Measurements from ENCODE around the gene SLC9A3. TPM values are rescaled to one million over a fixed set of nuclear protein-coding genes. Genes with fewer than 3 reads are reported as not detected.

The SLC9A3 gene
- total and polyA plus RNA-seq, 2 donors, result 2.1 to 2.8 TPM

GRCh38 chr5:547086-547924 is 23.1 kb upstream of the SLC9A3 start:
- WGBS, result 78% methylated on average over 22 of the region's 22 CpGs
- Histone ChIP-seq H3K27ac (ENCODE audit: low read depth) (no peak overlapping the region), H3K4me3 (ENCODE audit: low read depth, low read length) (no peak overlapping the region), H3K4me1 (ENCODE audit: insufficient read depth) (no peaks in the 10 kb centered on the region), H3K36me3 (ENCODE audit: insufficient read depth) (no peaks in the 10 kb centered on the region)
- DNase-seq (ENCODE audit: extremely low spot score), result no peak

- Histone ChIP-seq H3K27ac (ENCODE audit: low read depth) (no peak overlapping the region), H3K36me3 (ENCODE audit: insufficient read depth) (no peaks in the 10 kb centered on the region), H3K4me3 (ENCODE audit: low read depth, low read length) (no peak overlapping the region), H3K4me1 (ENCODE audit: insufficient read depth) (no peaks in the 10 kb centered on the region)
- DNase-seq (ENCODE audit: extremely low spot score), result no peak
- 81% methylated on average over 14 of the region's 14 CpGs for WGBS
Measured at GRCh38 chr5:546376-546908, 22.2 kb upstream of the SLC9A3 start.

- no peak for DNase-seq (ENCODE audit: extremely low spot score)
Measured at GRCh38 chr5:545641-546375, 21.6 kb upstream of the SLC9A3 start.

GRCh38 chr5:544675-545355 is 20.6 kb upstream of the SLC9A3 start:
- WGBS, result 92% methylated on average over 9 of the region's 9 CpGs
- Histone ChIP-seq H3K4me1 (ENCODE audit: insufficient read depth) (no peaks in the 10 kb centered on the region), H3K27ac (ENCODE audit: low read depth) (no peak overlapping the region), H3K4me3 (ENCODE audit: low read depth, low read length) (no peak overlapping the region), H3K36me3 (ENCODE audit: insufficient read depth) (no peaks in the 10 kb centered on the region)
- DNase-seq (ENCODE audit: extremely low spot score), result no peak

More at GRCh38 chr5:545641-546375, 21.6 kb upstream of the SLC9A3 start:
- Histone ChIP-seq H3K4me1 (ENCODE audit: insufficient read depth) (no peaks in the 10 kb centered on the region), H3K4me3 (ENCODE audit: low read depth, low read length) (no peak overlapping the region), H3K27ac (ENCODE audit: low read depth) (no peak overlapping the region), H3K36me3 (ENCODE audit: insufficient read depth) (no peaks in the 10 kb centered on the region)
- 91% methylated on average over 12 of the region's 12 CpGs for WGBS

- no peak for DNase-seq (ENCODE audit: extremely low spot score)
- Histone ChIP-seq H3K36me3 (ENCODE audit: insufficient read depth) (no peaks in the 10 kb centered on the region), H3K4me3 (ENCODE audit: low read depth, low read length) (no peak overlapping the region), H3K4me1 (ENCODE audit: insufficient read depth) (no peaks in the 10 kb centered on the region), H3K27ac (ENCODE audit: low read depth) (no peak overlapping the region)
- WGBS, result 63% methylated on average over 30 of the region's 30 CpGs
Measured at GRCh38 chr5:543755-544674, 19.8 kb upstream of the SLC9A3 start.

GRCh38 chr5:543351-543750 is 19.1 kb upstream of the SLC9A3 start:
- Histone ChIP-seq H3K27ac (ENCODE audit: low read depth) (no peak overlapping the region), H3K4me1 (ENCODE audit: insufficient read depth) (no peaks in the 10 kb centered on the region), H3K36me3 (ENCODE audit: insufficient read depth) (no peaks in the 10 kb centered on the region), H3K4me3 (ENCODE audit: low read depth, low read length) (no peak overlapping the region)
- WGBS, result 89% methylated on average over 5 of the region's 5 CpGs
- no peak for DNase-seq (ENCODE audit: extremely low spot score)

- H3K4me1 ChIP-seq (ENCODE audit: insufficient read depth), result no peaks in the 10 kb centered on the region
- no peak overlapping the region for H3K4me3 ChIP-seq (ENCODE audit: low read depth, low read length)
- H3K36me3 ChIP-seq (ENCODE audit: insufficient read depth), result no peaks in the 10 kb centered on the region
- H3K27ac ChIP-seq (ENCODE audit: low read depth), result no peak overlapping the region
- WGBS, result 86% methylated on average over 32 of the region's 32 CpGs
- DNase-seq (ENCODE audit: extremely low spot score), result no peak
Measured at GRCh38 chr5:542319-543311, 18.4 kb upstream of the SLC9A3 start.

- Histone ChIP-seq H3K4me1 (ENCODE audit: insufficient read depth) (no peaks in the 10 kb centered on the region), H3K4me3 (ENCODE audit: low read depth, low read length) (no peak overlapping the region), H3K36me3 (ENCODE audit: insufficient read depth) (no peaks in the 10 kb centered on the region), H3K27ac (ENCODE audit: low read depth) (no peak overlapping the region)
- no peak for DNase-seq (ENCODE audit: extremely low spot score)
- 72% methylated on average over 24 of the region's 24 CpGs for WGBS
Measured at GRCh38 chr5:541539-542318, 17.5 kb upstream of the SLC9A3 start.

- H3K4me3 ChIP-seq (ENCODE audit: low read depth, low read length), result no peak overlapping the region
- 72% methylated on average over 17 of the region's 17 CpGs for WGBS
- H3K36me3 ChIP-seq (ENCODE audit: insufficient read depth), result no peaks in the 10 kb centered on the region
- H3K27ac ChIP-seq (ENCODE audit: low read depth), result no peak overlapping the region
- H3K4me1 ChIP-seq (ENCODE audit: insufficient read depth), result no peaks in the 10 kb centered on the region
- DNase-seq (ENCODE audit: extremely low spot score), result no peak
Measured at GRCh38 chr5:540906-541538, 16.8 kb upstream of the SLC9A3 start.

GRCh38 chr5:540071-540905 is 16.0 kb upstream of the SLC9A3 start:
- Histone ChIP-seq H3K4me3 (ENCODE audit: low read depth, low read length) (no peak overlapping the region), H3K27ac (ENCODE audit: low read depth) (no peak overlapping the region), H3K4me1 (ENCODE audit: insufficient read depth) (no peaks in the 10 kb centered on the region), H3K36me3 (ENCODE audit: insufficient read depth) (no peaks in the 10 kb centered on the region)
- no peak for DNase-seq (ENCODE audit: extremely low spot score)
- 56% methylated on average over 23 of the region's 23 CpGs for WGBS
